Stimulated activated memory B cell treated with anti-CD40 and anti-IgM and Interleukin-4, amounts not matched to agents 10 μg/mL and 1 μg/mL and 100 μg/mL, for 72 hours (primary cell): ENCODE results near the gene SEMA5A.

Experiments used
- ATAC-seq: fragments of 150-1000 bp; cut with Tn5 transposase; 2 replicates; pipeline ENCODE4 v1.10.0; 2021
- H3K27ac Mint-ChIP-seq: one replicate; pipeline ENCODE4 v1.8.0; 2022; ENCODE audit warnings: mild to moderate bottlenecking, mixed read lengths
- H3K27me3 Mint-ChIP-seq: one replicate; pipeline ENCODE4 v1.8.0; 2022; ENCODE audit warnings: mixed read lengths
- H3K36me3 Mint-ChIP-seq: one replicate; pipeline ENCODE4 v1.8.0; 2022; ENCODE audit warnings: mixed read lengths
- H3K4me1 Mint-ChIP-seq: one replicate; pipeline ENCODE4 v1.8.0; 2022; ENCODE audit warnings: mixed read lengths
- H3K4me3 Mint-ChIP-seq: one replicate; pipeline ENCODE4 v1.8.0; 2022; ENCODE audit warnings: mild to moderate bottlenecking, moderate library complexity, mixed read lengths
- H3K9me3 Mint-ChIP-seq: one replicate; pipeline ENCODE4 v1.8.0; 2022; ENCODE audit warnings: mixed read lengths

SEMA5A gene

DNA sequence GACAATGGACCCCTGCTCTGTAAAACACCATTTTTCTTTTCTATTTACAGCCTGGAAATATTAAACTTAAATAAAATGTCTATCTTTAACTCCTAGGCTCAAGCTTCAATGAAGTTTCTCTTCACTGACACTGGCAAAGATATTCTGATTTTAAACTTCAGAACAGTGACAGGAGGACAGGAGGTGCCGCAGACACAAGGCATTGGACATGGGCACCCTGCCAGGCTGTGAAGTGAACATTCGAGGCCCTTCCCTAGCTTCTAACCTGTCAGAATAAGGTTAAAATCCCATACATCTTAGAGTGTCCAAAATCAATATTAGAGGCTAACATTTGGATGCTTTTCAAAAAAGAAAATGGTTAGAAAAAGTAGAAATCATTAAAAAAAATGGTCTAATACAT is 9.2 kb downstream of the SEMA5A start:
- Mint-ChIP-seq H3K4me3 (no peak overlapping the region), H3K4me1 (no peaks in the 10 kb centered on the region), H3K27ac (no peak overlapping the region), H3K27me3 (no peaks in the 10 kb centered on the region), H3K9me3 (no peaks in the 10 kb centered on the region), H3K36me3 (no peaks in the 10 kb centered on the region)
- no peak for ATAC-seq

DNA sequence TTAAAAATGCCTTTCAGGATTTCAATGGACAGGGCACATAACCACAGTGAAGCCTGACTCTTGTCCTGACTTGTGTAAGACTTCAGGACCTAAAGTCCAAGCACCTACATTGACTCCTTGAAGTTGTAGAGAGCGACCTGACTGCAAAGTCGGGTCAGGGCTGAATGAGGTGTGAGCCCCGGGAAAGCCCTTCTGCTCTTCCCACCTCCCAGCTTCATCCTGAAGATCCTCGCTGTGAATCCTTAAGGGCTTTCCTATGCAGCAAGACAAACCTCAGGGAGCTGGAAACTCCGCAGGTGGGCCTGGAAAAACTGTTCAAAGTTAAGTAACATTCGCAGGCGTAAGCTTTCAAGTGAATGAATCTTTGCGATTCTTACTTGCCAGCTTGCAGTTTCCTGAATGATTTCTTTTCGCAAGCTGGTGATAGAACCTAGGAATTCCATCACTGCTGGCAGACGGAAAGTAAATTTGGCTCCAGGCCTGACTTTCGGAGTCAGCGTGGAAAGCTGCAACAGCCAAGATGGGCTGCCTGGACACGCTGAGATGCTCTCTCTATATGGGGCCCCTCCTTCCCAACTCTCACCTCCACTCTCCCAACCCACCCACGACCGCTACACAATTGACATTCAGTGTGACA is 10.9 kb downstream of the SEMA5A start:
- Mint-ChIP-seq H3K27ac (no peak overlapping the region), H3K4me3 (no peak overlapping the region)

DNA sequence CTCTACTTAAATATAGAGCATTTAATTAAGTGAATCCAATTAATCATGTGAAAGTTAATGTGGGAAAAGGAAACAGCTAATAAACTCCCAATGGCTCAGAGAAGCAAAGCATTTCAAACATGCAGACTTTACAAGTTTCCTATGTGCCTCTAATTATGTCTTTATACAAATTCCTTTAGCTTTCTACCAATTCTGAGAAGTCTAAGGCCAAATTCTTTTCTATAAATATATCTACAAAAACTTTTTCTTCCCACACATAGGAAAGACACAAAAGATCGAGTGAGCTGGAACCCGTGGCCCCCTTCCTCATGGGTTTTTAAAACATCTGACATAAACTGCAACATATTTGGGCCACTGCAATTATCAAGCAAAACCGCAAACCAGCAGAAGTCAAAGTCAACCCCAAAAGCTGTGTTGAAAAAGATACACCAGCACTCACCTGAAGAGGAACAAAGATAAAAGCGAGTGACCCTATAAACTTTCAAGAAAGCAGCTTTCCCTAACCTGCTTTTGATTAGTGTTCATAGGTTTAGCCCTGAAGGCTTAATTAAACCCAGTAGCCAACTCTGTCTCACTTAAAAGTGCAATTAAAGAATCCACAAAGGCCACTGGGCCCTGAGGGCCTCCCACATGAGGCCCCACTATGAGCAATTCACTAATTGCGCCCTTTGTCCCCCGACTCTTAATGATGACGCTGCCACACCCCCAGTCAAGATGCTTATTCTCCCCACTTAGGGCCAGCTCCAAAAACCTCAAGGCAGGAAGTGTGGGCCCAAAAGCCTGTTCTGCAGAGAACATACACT is 12.1 kb downstream of the SEMA5A start:
- H3K27ac Mint-ChIP-seq = no peak overlapping the region
- H3K4me3 Mint-ChIP-seq = no peak overlapping the region
- no peaks in the 10 kb centered on the region for H3K36me3 Mint-ChIP-seq
- no peaks in the 10 kb centered on the region for H3K27me3 Mint-ChIP-seq
- H3K4me1 Mint-ChIP-seq = no peaks in the 10 kb centered on the region
- no peaks in the 10 kb centered on the region for H3K9me3 Mint-ChIP-seq
- no peak for ATAC-seq

More for the DNA sequence above, 10.9 kb downstream of the SEMA5A start:
- no peak for ATAC-seq
- Mint-ChIP-seq H3K36me3 (no peaks in the 10 kb centered on the region), H3K9me3 (no peaks in the 10 kb centered on the region), H3K4me1 (no peaks in the 10 kb centered on the region), H3K27me3 (no peaks in the 10 kb centered on the region)

DNA sequence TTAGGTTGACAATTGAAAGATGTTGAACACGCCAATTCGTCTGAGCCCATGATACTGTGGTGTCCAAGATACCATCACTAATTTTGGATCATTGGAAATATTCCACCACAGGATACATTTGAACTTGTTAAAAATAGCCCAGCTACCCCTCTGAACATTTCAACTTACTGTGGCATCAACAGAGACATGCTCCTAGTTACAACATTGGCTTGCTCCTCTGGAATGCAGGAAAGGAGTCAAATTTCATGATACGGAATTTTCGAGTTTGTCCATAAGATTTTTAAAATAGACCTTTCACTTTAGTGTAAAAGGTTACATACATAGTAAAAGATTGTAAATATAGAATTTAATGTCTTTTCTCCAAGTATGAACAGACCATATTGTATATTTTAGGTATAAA is 12.8 kb downstream of the SEMA5A start:
- Mint-ChIP-seq H3K4me3 (no peak overlapping the region), H3K27ac (no peak overlapping the region), H3K9me3 (no peaks in the 10 kb centered on the region), H3K36me3 (no peaks in the 10 kb centered on the region), H3K4me1 (no peaks in the 10 kb centered on the region), H3K27me3 (no peaks in the 10 kb centered on the region)
- no peak for ATAC-seq

DNA sequence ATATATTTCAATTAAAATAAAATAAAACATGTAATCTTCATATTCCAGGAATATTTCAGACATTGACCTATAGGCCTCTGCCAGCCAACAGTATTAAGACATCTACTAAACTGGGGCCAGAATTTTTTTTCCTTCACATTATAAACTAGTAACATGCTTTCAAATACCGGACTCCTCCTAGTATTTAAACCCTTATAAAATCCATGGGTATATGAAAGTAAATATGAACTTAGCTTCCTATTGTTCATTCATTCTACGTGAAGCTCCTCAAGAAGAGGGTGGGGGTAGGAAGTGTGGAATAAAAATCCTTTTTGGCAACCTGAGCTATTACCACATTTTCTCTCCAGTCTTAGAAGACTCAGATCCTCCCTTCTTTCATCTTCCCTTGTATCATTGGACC is 16.4 kb downstream of the SEMA5A start:
- H3K36me3 Mint-ChIP-seq = no peaks in the 10 kb centered on the region
- no peaks in the 10 kb centered on the region for H3K27me3 Mint-ChIP-seq
- H3K4me1 Mint-ChIP-seq = no peaks in the 10 kb centered on the region
- no peaks in the 10 kb centered on the region for H3K9me3 Mint-ChIP-seq
- no peak overlapping the region for H3K27ac Mint-ChIP-seq
- no peak for ATAC-seq
- H3K4me3 Mint-ChIP-seq = no peak overlapping the region

DNA sequence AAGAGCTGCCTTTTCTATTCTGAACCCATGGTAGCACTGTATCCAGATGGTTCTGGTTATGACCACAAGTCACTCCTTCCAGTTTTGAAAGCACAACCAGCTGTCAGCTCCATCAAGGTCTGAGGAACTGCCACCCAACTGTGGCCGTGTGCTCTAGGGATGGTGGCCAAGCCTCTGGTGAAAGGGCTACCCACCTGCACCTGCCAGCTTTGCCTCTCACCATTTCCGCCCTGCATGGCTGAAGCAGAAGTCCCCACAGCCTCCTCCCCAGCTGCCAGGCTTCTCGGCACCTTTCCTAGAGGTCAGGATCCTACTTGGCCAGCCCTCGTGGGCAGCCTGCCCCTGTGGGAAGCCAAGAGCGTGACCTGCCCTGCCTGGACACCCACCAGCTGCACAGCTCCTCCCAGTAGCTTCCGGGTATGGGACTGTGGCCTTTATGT is 16.8 kb downstream of the SEMA5A start:
- Mint-ChIP-seq H3K27ac (no peak overlapping the region), H3K27me3 (no peaks in the 10 kb centered on the region), H3K4me1 (no peaks in the 10 kb centered on the region), H3K4me3 (no peak overlapping the region), H3K36me3 (no peaks in the 10 kb centered on the region), H3K9me3 (no peaks in the 10 kb centered on the region)
- ATAC-seq = no peak

DNA sequence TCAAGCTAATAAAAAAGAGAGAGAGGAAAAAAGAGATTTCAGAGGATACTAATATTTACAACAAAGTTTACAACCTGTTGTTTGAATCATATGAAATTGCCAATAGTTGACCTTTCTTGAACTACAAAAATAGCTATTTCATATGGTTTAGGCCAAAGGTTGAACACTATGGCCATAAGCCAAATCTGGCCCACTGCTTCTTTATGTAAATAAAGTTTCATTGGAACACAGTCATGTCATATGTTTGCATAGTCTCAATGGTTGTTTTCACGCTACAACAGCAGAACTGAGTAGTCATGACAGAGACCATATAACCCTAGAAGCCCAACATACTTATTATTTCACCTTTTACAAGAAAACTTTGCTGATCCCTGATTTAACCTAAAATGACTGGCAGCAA is 20.9 kb downstream of the SEMA5A start:
- Mint-ChIP-seq H3K27ac (no peak overlapping the region), H3K27me3 (no peaks in the 10 kb centered on the region), H3K4me3 (no peak overlapping the region), H3K9me3 (no peaks in the 10 kb centered on the region), H3K36me3 (no peaks in the 10 kb centered on the region), H3K4me1 (no peaks in the 10 kb centered on the region)
- ATAC-seq = no peak

DNA sequence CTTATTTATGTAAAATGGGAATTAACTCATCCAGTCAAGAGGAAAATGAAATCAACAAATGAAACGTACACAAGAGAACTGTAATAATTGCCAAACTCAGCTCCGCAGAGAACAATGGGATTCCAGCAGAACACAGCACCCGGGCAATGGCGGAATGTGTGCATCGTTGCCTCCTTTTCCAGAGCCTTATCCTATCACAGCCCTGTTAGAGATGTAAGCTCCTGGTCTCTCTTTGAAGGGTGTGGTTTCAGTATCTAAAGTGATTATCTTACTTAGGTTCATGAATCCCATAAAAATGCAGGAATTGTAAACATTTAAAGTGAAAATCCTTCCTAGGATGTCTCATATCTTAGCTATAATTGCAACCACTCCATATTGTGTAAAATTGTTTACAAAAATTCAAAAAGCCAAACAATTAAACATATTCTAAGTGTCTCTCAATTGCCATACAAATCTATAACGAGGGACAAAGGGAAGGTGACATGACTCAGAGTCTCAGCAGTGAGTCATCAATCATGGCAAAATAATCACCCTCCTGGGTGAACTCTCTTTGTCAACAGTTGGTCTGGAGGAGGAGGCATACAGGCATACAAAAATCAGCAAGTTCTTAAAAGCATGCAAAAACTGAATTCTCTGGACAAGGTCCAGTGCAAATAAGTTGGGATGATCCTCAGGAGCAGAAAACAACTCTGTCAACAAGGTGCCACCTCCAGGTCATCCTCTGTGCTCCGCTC is 22.6 kb downstream of the SEMA5A start:
- no peak overlapping the region for H3K4me3 Mint-ChIP-seq
- no peaks in the 10 kb centered on the region for H3K4me1 Mint-ChIP-seq
- no peaks in the 10 kb centered on the region for H3K9me3 Mint-ChIP-seq
- no peak for ATAC-seq
- no peaks in the 10 kb centered on the region for H3K36me3 Mint-ChIP-seq
- H3K27me3 Mint-ChIP-seq = no peaks in the 10 kb centered on the region
- no peak overlapping the region for H3K27ac Mint-ChIP-seq

DNA sequence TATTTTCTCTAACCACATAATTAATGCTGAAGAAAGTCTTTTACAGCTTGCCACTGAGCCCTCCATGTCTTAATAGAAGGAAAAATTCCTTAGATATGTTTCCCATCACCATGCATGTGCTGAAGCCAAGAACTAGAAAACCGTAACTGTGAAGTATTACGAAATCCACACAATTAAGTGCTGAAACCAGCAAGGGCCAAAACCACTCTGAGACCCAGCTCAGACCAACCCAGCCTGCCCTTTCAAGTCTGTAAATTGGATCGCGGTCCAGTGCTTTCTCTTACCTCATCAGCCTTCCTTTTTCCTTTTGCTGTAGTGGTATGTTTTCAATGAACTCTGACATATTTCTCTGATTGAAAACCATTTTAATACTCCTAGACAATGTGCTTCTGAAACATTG is 26.3 kb downstream of the SEMA5A start:
- Mint-ChIP-seq H3K9me3 (peaks cover 4% of the 10 kb centered on the region), H3K27me3 (no peaks in the 10 kb centered on the region), H3K27ac (no peak overlapping the region), H3K36me3 (no peaks in the 10 kb centered on the region), H3K4me3 (no peak overlapping the region), H3K4me1 (no peaks in the 10 kb centered on the region)
- no peak for ATAC-seq

DNA sequence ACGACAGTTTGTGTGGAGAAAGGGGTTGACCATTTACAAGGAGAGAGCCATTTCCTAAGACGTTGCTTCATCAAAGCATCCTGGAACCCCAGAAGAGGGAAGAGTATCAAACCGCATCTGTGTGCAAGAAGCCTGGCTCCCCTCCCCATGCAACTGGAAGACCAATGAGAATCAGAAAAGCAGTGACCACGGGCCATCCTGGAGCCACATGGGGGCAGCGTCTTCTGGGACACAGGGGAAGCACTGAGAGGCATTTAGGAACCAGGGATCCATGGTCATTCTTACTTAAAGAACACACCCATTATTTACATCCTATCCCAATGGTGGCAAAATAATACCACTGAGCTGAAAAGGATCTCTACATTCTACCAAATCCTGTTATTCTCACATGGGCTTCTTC is 29.3 kb downstream of the SEMA5A start:
- Mint-ChIP-seq H3K27ac (no peak overlapping the region), H3K4me1 (no peaks in the 10 kb centered on the region), H3K9me3 (peaks cover 4% of the 10 kb centered on the region), H3K27me3 (no peaks in the 10 kb centered on the region), H3K36me3 (no peaks in the 10 kb centered on the region), H3K4me3 (no peak overlapping the region)
- ATAC-seq = no peak

DNA sequence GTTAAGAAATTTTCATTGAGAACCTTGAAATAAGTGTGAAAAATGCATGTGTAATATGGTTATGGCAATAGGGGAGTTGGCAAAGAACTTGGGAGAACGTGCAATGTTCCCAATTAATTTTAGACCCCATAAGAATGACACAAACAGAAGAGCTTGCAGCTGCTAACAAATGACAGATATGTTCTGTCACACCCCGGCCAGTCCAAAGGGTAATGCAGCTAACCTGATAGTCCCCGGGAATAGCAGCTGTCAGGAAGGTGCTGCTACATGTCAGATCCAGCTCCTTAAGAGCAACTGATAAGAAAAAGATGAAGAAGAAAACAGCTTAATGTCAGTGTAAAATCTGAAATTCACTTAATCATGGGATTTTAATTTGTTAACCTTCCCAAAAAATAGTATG is 30.4 kb downstream of the SEMA5A start:
- peaks cover 4% of the 10 kb centered on the region for H3K9me3 Mint-ChIP-seq
- no peaks in the 10 kb centered on the region for H3K36me3 Mint-ChIP-seq
- no peaks in the 10 kb centered on the region for H3K4me1 Mint-ChIP-seq
- no peak overlapping the region for H3K27ac Mint-ChIP-seq
- no peak for ATAC-seq
- no peaks in the 10 kb centered on the region for H3K27me3 Mint-ChIP-seq
- no peak overlapping the region for H3K4me3 Mint-ChIP-seq

DNA sequence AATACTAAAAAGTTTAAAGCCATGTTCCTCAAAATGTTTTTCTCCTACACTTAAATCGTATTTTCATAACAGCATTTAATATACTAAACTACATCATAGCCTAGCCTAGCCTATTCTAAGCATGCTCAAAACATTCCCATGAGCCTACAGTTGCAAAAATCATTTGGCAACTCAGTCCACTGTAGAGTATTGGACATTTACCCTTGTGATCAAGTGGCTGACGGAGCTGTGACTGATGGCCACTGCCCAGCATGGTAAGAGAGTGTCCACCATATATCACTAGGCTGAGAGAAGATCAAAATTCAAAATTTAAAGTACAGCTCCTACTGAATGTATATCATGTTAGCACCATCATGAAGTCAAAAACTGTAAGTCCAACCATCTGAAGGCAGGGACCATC is 30.9 kb downstream of the SEMA5A start:
- Mint-ChIP-seq H3K27me3 (no peaks in the 10 kb centered on the region), H3K4me1 (no peaks in the 10 kb centered on the region), H3K4me3 (no peak overlapping the region), H3K27ac (no peak overlapping the region), H3K36me3 (no peaks in the 10 kb centered on the region), H3K9me3 (peaks cover 4% of the 10 kb centered on the region)
- no peak for ATAC-seq

DNA sequence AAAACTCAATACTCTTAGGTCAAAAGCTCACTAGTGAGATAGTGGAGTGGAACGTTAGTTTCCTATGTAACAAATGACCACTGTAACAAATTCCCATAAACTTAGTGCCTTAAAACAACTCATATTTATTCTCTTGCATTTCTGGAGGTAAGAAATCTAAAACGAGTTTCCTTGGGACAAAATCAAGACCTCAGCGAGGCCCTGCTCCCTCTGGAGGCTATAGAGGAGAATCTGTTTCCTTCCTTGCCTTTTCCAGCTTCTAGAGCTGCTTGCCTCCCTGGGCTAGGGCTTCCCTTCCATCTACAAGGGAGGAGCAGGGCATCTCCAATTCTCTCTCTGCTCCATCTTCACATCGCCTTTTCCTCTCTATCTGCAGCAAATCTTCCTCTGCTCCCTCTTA is 32.0 kb downstream of the SEMA5A start:
- Mint-ChIP-seq H3K4me3 (no peak overlapping the region), H3K4me1 (no peaks in the 10 kb centered on the region), H3K9me3 (peaks cover 4% of the 10 kb centered on the region), H3K36me3 (no peaks in the 10 kb centered on the region), H3K27me3 (no peaks in the 10 kb centered on the region), H3K27ac (no peak overlapping the region)
- ATAC-seq = no peak

DNA sequence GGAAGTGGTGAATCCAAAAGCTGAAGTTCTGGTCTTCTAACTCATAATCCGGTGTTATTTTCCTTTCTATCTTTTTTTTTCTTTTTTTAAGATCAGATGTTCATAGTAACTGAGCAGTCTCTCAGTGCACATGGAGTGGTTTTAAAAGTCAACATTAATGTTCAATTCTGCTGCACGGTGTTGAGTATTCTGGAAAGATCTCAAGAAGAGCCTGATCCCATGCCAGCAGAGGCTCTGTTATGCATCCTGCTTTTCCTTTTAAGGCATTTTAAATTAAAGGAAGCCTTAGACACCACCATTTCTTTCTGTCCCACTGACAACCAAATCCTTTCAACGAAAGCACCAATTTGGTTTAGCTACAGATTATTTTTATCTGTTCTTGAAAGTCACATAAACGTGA is 33.4 kb downstream of the SEMA5A start:
- Mint-ChIP-seq H3K27me3 (no peaks in the 10 kb centered on the region), H3K36me3 (no peaks in the 10 kb centered on the region), H3K4me1 (no peaks in the 10 kb centered on the region), H3K9me3 (peaks cover 7% of the 10 kb centered on the region), H3K27ac (no peak overlapping the region), H3K4me3 (no peak overlapping the region)
- no peak for ATAC-seq

DNA sequence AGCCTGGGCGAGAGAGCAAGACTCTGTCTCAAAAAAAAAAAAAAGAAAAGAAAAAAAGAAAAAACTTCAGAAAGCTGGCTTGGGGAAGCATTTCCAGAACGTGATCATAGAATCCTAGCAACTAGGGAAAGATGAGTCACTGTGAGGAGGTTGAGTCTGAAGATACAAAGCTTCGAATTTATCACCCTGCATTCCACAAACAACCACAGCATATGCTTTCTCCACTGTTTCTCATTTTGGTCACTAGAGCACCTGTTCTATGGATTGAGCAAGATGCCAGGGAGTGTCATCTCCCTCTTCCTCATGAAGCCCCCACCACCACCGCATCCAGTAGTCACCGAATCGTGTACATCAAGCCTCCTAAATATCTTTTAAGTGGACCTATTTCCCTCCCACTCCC is 37.9 kb downstream of the SEMA5A start:
- ATAC-seq = no peak
- no peak overlapping the region for H3K4me3 Mint-ChIP-seq
- H3K27ac Mint-ChIP-seq = no peak overlapping the region
- no peaks in the 10 kb centered on the region for H3K27me3 Mint-ChIP-seq
- H3K9me3 Mint-ChIP-seq = peaks cover 3% of the 10 kb centered on the region
- H3K4me1 Mint-ChIP-seq = no peaks in the 10 kb centered on the region
- H3K36me3 Mint-ChIP-seq = no peaks in the 10 kb centered on the region

DNA sequence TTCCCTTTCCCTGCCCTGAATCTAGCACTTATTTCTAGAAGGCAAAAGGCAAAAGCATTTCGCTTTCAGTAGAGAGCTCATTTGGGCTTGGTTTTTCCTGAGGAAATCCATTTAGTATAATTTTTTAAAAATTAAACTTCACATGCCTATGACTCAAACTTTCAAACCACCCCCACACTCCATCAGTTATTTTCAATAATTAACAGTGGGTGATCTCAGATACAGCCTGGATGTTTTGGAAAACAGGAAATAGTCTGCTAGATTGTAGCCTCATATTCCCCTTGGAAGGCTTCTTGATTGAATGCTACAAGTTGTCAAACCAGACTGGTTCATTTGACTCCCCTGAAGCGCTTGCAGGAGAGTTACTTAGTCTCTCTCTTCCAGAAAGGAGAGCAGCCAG is 40.6 kb downstream of the SEMA5A start:
- Mint-ChIP-seq H3K9me3 (peaks cover 3% of the 10 kb centered on the region), H3K36me3 (no peaks in the 10 kb centered on the region), H3K4me1 (no peaks in the 10 kb centered on the region), H3K27ac (no peak overlapping the region), H3K27me3 (no peaks in the 10 kb centered on the region), H3K4me3 (no peak overlapping the region)
- no peak for ATAC-seq
